ENCODE results near the gene EPHA3. TPM values are rescaled to one million over a fixed set of nuclear protein-coding genes. Genes with fewer than 3 reads are reported as not detected.
A peak's percentile ranks its signal among the peaks of the same experiment; 100 is the strongest.

Gene EPHA3
- total RNA-seq (1 to 10 TPM; 1.6 to 2.7 TPM), polyA plus RNA-seq (under 1 TPM; 0.44 to 0.73 TPM)

- peaks cover 0 to 16% (median 6%) of the 10 kb centered on the region in 4 donors for H3K27me3 ChIP-seq (ENCODE audit: control insufficient read depth in 4 of 4, insufficient read depth in 4 of 4, low read length in 3 of 4)
- no peak within 1 kb of the TSS for H3K9ac ChIP-seq (ENCODE audit: low read depth in 1 of 2, low read length in 2 of 2)
- H3K36me3 ChIP-seq (ENCODE audit: control insufficient read depth in 4 of 4, insufficient read depth in 3 of 4, low read depth in 1 of 4, low read length in 3 of 4) = no peaks in the 10 kb centered on the region
Observed at GRCh38 chr3:89107461-89108290, at the start of gene EPHA3. Gene EPHA3 (plus strand): TSS chr3:89107621. CDS start chr3:89107749, 128 bp downstream.

More at GRCh38 chr3:89107461-89108290, at the start of gene EPHA3:
- 5% methylated on average over 32 of the region's 32 CpGs for WGBS
- peaks cover 0 to 11% (median 6%) of the 10 kb centered on the region in 4 donors for H3K4me1 ChIP-seq (ENCODE audit: control insufficient read depth in 4 of 4, insufficient read depth in 4 of 4, low read length in 3 of 4)
- no peaks in the 10 kb centered on the region for H3K9me3 ChIP-seq (ENCODE audit: control insufficient read depth in 4 of 4, low read length in 3 of 4)
- TF ChIP-seq HNF4G (IDR thresholded peaks at IDR 0.05) (no peak), RAD21 (IDR thresholded peaks at IDR 0.05) (no peak), RXRA (IDR thresholded peaks at IDR 0.05) (no peak), REST (IDR thresholded peaks at IDR 0.05) (no peak), CTCF (IDR thresholded peaks at IDR 0.05; ENCODE audit: low read depth, low read length, missing input control) (no peak), HNF4A (conservative IDR thresholded peaks at IDR 0.05) (no peak), ZBTB33 (IDR thresholded peaks at IDR 0.05) (no peak), ATF3 (IDR thresholded peaks at IDR 0.05) (no peak), NR2F2 (IDR thresholded peaks at IDR 0.05) (no peak), YY1 (IDR thresholded peaks at IDR 0.05) (no peak), GABPA (IDR thresholded peaks at IDR 0.05 in 1 of 2, conservative IDR thresholded peaks at IDR 0.05 in 1 of 2) (no peak), FOXA2 (IDR thresholded peaks at IDR 0.05) (no peak), FOXA1 (IDR thresholded peaks at IDR 0.05) (no peak), EGR1 (IDR thresholded peaks at IDR 0.05; ENCODE audit: low read depth in 2 of 2) (no peak)
- peak within 1 kb of the TSS; percentile 4 to 32 (median 10) for H3K4me3 ChIP-seq (ENCODE audit: low read depth in 1 of 3, low read length in 3 of 3)
- peak; percentile 44 for DNase-seq (ENCODE audit: low spot score)
- H3K27ac ChIP-seq (ENCODE audit: low read depth in 1 of 2, low read length in 2 of 2) = no peak within 1 kb of the TSS

Measured in liver (tissue), 9 donors.